ENCODE measurements around the gene GET3.
A peak's percentile ranks its signal among the peaks of the same experiment; 100 is the strongest.
"Not testable (repeated sequence)": the region's sequence is repeated elsewhere in the genome, so short reads cannot be mapped to it uniquely, and the experiment has no call there.

GET3 gene

DNA sequence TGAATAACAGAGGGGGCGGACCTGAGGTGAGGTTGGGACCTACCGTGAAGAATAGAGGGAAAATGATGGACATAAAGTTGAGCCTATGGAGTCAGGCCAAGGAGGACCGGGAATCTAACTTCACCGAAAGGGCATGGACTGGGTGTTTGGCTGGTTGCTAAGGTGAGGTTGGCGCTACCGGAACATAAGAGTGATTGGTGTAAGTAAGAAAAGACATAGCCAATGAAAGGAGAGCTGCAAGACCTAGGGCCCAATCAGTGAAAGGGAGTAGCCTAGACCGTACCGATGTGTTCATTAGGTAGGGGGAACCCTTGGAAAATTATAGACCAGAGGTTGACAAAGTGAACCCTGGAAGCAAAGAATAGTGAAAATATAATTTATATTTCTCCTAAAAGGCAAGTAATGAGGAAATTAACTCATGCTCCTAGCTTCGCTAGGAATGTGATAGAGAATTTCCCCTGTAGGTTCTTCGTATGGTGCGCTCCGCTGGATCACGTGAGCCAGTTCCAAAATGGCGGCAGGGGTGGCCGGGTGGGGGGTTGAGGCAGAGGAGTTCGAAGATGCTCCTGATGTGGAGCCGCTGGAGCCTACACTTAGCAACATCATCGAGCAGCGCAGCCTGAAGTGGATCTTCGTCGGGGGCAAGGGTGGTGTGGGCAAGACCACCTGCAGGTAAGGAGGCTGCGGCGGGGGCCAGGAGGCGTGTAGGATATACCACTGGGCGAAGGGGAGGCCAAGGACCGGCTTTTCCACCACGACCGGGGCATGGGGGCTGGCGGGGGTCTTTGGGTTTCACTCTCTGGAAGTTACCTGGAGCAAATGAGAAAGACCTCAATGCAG is at the start of gene GET3:
Gene GET3 (plus strand): TSS at position 503 of the 840 bp plus-strand sequence. CDS start 9 bp downstream, at position 512.
- DNase-seq (ENCODE audit: low spot score) = peak; percentile 98

DNA sequence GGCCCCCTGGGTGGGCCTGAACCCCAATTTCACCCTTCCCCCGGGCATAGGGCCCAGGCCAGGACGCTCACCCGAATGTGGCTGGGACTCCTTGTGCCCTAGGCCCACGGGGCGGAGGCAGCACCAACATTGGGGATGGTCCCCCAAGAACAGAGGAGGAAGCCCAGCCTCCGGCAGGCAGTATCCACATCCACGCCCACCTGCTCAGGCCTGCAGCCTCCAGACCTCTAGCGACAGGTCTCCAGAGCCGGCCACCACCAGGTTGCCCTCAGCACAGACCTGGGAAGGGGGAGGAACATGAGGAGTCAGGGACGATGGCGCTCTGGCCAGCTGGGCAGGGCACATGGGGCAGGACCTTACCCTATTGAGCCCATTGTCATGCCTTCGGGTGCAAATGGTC is 48.3 kb upstream of the GET3 start:
- DNase-seq (ENCODE audit: low spot score) = no peak

DNA sequence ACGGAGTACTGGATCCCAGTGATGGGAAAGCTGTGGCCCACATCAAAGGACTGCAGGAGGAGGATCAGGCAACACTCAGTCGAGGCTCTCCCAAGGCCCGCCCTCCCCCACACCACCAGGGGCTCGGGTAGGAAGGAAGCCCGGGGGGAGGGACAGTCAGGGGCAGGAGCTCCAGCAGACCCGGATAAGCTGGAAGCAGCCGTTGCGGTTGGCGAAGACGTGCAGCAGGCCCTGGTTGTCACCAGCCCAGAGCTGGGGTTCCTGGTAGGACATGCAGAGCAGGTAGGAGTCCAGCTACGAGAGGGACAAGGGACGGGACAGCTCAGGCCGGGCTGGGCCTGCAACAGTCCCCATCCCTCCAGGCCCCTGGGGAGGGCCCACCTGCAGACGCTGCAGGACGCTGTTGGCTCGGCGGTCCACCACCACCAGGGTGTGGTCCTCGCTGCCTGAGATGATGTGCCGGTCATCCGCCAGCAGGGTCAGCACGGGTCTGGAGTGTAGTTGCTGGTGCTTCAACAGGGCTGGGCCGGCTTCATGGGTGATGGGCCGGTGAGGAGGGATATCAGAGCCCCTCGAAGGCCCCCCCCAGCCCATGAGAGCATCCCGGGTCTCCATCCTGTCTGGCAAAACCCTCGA is 47.6 kb upstream of the GET3 start:
- no peak for DNase-seq (ENCODE audit: low spot score)

DNA sequence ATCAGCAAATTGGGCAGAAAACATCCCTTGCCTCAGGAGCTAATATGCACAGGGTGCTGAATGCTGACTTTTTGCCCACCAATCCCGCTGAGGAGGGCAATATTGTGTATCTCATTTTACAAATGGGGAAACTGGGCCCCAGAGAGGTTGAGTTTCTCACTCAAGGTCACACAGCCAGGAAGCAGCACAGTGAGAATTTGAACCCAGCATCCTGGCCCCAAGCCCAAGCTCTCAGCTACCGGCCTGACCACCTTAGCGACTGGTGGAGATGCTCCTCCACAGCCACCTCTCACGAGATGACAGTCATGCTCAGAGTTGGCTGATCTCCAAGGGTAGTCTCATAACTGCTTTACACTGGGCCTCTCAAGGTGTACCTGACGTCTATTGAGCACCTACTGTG is 44.3 kb upstream of the GET3 start:
- DNase-seq (ENCODE audit: low spot score) = no peak

DNA sequence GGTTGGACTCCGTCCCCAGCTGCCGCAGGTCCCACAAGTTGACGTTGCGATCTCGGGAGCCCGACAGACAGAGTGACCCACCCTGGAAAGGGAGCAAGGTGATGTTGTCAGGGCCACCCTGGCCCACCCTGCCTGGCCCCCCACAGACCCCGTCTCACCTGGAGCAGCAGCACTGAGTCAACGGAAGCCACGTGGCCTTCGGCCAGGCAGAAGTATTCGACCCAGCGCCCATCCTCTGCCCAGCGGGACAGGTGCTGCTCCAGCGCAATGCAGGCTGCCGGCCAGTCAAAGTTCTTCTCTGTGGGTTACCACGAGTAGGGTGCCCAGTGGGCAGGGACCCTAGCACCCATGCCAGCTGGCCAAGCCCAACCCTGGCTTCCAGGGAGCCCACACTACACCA is 42.7 kb upstream of the GET3 start:
- no peak for DNase-seq (ENCODE audit: low spot score)

DNA sequence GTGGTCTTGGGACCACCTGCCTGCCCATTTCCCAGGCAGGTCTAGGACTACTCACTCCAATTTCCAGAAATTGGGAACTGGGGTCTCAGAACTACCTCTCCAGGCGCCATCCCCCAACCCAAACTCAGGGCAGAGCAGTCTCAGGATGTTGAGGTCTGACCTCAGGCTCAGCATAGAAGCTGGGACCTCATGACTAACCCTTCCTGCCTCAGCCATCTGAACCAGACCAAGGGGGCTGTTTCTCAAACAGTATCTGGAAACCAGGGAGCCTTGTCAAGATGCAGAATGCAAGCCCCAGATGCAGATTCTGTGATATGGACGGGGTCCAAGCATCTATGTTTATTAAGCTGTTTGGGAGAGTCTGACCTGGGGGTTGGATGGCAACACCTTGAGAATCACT is 42.2 kb upstream of the GET3 start:
- no peak for DNase-seq (ENCODE audit: low spot score)

DNA sequence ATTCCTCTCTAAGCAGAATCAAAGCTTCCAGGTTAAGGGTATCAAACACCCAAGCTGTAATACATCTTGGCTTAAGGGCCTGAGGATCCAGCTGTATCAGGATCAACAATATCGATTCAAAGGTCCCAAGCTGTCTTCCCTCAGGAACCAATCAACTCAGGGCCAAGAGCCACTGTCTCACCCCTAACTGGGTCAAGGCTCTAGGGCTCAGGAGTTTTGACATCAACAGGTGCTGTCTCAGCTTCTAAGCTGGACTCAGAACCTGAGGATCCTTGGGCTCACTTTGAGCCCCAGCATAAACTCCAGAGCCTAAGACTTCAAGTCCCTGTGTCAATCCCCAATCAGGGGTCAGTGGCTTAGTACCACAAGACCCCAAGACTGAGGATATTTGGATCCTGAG is 41.8 kb upstream of the GET3 start:
- no peak for DNase-seq (ENCODE audit: low spot score)

DNA sequence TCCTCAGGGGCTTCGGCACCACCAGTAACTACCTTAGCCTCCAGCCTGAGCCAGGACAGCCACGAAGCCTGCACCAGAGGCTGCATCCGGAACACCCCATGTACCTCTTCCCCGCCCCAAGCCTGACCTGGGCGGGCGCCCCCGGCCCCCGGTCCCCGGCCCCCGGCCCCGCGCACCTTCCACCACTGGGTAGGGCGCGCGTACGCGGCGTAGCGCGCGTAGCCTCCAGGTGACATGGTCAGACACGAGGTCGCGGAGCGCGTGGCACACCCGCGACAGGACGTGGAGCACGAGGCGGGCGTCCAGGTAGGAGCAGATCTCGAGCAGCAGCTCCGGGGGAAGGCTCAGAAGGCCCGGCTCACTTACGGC is 41.3 kb upstream of the GET3 start:
- DNase-seq (ENCODE audit: low spot score) = no peak

DNA sequence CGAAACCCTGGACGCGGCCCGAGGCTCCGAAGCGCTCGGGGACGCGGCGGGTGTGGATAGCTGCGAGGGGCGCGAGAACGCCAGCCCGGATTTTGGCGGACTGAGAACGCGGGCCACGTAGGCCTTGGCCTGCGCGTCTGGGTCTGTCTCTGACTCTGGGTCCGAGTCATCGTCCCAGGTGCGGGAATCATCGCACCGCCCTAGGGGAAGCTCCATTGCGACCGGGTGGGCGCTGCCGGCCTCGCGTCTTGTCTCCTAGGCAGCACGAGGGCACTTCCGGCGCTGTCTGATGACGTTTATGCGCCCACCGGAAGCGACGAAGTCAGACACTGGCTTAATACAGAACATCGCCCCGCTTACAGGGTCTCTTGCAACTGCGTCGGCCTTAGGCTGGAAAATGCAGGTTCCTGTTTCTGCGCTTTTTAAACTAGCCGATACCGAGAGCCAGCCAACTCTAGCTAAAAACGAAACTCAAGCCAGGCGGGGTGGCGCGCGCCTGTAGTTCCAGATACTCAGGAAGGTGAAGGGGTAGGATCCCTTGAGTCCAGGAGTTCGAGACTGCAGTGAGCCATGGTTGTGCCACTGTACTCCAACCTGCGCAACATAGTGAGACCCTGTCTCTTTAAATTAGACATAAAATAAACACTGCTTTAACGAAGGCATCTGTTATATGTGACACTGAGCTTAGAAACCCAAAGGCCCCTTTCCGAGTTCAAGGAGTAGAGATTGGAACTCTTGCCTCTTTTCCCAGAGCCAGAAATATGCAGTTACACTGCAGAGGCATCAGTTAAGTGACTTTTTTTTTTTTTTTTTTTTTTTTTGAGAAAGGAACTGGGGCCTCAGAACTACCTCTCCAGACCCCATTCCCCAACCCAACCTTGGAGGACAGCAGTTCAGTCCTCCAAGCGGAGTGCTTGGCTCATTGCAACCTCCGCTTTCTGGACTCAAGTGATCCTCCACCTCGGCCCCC is 40.6 kb upstream of the GET3 start, which contains the start of gene FBXW9:
Gene FBXW9 (minus strand): TSS at position 266 of the 970 bp plus-strand sequence. CDS start 50 bp downstream, at position 216.
- DNase-seq (ENCODE audit: low spot score) = peak; percentile 96

DNA sequence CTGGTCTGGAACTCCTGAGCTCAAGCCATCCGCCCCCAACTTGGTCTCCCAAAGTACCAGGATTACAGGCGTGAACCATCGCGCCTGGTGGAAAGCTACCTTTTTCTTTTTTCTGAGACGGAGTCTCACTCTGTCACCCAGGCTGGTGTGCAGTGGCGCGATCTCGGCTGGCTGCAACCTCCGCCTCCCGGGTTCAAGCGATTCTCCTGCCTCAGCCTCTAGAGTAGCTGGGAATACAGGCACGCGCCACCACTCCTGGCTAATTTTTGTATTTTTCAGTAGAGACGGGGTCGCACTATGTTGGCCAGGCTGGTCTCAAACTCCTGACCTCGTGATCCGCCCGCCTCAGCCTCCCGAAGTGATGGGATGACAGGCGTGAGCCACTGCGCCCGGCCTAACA is 39.9 kb upstream of the GET3 start:
- DNase-seq (ENCODE audit: low spot score) = not testable (repeated sequence)

DNA sequence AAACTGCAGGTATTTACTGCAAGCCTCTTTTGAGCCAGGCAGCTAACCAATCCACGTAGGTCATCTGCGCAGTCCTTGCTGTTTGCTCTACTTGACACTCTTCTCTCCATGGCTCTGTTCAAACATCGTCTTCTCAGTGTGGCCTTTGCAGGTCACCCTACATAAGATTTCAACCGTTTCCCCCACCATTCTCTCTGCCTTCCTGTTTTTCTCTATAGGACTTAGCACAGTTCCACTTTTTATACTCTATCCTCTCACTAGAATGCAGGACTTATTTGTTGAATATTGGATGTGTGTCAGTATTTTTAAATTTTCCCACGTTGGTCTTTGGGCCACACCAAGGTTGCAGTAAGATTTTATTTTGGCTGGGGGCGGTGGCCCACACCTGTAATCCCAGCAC is 39.2 kb upstream of the GET3 start:
- no peak for DNase-seq (ENCODE audit: low spot score)

DNA sequence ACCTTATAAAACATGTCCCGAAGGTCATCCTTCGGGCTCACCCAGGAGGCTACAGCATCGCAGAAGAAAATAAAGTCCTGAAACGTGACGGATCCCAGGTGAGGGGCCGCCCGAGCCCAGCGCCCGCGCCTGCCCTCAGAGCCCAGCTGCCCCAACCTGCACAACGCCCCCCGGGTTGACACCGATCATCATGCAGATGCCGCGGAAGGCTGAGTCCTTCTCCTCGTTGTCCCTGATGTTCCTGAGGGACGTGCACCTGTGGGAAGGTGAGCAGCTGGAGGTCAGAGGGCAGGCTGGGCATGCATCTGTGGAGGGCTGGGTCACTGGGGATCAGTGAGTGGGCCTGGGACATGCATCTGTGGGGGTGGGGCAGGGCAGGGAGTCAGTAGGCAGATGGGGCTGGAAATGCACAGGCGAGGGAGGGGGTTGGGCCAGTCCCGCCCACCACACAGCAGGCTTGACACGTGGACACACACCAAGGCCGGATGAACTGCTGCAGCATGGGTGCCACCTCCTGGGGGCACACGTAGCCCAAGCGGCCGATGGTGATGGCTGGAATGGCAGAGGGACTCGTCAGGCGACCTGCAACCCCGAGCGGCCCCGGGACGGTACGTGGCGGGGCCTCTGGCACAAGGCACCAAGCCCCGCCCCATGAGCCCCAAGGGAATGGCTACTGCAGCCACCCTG is 35.6 kb upstream of the GET3 start:
- no peak for DNase-seq (ENCODE audit: low spot score)

DNA sequence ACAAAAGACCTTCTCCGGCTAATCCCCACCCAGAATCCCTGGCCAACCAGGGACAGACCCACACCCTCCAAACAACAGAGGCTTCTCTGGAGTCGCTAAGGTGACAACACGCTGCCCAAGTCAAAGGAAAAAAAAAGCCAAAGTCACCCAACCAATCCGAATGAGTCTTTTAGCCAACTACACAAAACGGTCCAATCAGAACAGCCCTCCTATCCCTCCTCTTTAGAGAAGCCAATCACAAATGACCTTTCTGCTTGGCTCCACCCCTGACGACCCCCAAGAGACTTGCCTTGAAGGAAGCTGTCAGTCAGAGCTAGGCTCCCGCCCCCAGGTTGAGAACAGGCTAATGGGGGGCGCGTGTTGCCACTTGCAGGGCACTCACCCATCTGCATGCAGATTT is 34.3 kb upstream of the GET3 start:
- DNase-seq (ENCODE audit: low spot score) = no peak

DNA sequence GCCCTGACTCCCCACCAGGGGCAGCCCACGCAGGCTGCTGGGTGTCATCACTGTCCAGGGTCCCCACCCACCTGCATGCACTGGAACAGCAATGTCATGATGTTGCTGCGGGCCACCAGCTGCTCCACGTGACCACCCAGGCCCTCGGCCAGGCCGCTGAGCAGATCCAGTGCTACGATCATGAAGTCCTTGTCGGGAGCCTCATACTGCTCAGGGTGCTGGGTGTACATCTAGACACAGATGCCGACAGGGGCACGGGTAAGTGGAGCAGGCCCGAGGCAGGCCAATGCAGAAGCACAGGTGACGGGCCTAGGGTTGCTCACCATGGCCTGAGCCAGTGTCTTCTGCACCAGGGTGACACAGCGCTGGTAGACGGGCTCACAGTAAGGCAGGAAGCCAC is 32.1 kb upstream of the GET3 start:
- no peak for DNase-seq (ENCODE audit: low spot score)

DNA sequence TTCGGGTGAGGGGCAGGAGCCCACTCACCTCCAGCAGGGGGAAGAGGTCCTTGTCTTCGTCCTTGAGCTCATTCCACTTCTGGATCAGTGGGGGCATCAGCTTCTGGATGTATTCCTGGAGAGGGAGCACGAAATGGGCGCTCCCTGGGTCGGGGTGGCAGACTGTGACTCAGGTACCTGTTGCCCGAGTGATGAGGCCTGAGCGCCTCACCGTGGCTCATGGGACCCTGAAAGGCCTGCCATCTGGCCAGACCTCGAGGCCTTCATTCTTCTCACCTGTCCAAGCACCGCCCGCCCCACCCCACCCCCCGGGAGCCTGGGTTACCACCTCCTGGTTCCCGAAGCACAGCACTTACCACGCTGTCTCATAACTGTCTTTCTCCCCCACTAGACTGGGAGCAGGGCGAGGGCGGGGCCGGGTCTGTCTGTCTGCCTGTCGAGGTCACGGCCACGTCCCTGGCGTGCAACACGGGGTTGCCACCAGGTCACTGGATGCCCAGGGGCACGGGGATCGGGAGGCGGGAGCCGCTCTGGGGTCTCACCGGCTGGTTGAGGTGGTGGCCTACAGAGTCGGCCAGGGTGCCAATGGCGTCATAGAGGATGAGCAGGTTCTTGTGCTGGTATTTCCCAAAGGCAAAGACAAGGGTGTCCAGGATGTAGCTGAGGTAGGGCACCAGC is 31.5 kb upstream of the GET3 start:
- DNase-seq (ENCODE audit: low spot score) = no peak

DNA sequence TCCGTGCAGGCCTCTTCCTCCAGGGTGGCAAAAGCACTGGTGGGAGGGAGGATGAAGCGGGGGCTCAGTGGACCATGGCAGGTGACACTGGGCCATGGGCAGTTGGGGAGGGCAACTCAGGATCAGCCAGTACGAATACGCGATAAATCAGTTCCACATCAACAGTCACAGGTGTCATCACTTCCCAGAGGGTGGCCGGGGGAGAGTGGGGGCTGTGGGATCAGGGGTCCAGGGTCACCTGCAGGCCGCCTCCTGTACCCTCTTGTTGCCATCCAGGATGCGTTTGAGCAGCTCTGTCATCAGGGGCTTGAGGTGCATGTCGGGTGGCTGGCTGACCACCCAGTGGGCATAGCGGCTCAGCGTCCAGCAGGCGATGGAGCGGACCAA is 31.0 kb upstream of the GET3 start:
- DNase-seq (ENCODE audit: low spot score) = no peak

DNA sequence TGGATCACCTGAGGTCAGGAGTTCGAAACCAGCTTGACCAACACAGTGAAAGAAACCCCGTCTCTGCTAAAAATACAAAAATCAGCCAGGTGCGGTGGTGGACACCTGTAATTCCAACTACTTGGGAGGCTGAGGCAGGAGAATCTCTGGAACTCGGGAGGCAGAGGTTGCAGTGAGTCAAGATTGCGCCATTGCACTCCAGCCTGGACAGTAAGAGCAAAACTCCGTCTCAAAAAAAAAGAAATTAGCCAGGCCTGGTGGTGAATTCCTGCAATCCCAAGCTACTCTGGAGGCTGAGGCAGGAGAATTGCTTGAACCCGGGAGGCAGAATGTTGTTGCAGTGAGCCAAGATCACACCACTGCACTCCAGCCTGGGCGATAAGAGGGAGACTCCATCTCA is 28.7 kb upstream of the GET3 start:
- DNase-seq (ENCODE audit: low spot score) = no peak

DNA sequence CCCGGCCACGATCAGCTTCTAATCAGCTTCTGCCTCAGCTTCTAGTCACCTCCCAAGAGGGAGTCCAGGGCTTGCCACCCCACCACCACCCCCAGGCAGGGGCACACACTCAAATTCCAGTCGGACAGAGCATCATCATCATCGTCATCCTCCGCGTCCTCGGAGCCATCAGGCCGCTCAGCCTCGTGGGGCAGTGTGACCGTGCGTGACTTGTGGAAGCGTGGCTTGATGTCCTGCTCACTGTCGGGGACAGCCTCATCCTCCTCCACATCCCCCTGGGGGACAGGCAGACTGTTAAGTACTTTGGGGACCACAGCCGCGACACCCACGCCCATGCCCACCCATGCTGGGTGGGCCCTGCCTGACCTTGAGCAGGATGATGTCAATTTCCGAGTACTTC is 26.1 kb upstream of the GET3 start:
- no peak for DNase-seq (ENCODE audit: low spot score)

DNA sequence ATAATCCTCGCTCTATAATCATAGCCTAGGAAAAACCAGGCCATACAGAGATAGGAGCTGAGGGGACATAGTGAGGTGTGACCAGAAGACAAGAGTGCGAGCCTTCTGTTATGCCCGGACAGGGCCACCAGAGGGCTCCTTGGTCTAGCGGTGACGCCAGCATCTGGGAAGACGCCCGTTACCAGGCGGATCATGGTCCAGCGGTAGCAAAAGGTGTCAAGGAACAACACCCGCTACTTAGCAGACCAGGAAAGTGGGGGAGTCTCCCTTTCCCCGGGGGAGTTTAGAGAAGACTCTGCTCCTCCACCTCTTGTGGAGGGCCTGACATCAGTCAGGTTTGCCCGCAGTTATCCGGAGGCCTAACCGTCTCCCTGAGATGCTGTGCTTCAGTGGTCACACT is 25.2 kb upstream of the GET3 start:
- not testable (repeated sequence) for DNase-seq (ENCODE audit: low spot score)

DNA sequence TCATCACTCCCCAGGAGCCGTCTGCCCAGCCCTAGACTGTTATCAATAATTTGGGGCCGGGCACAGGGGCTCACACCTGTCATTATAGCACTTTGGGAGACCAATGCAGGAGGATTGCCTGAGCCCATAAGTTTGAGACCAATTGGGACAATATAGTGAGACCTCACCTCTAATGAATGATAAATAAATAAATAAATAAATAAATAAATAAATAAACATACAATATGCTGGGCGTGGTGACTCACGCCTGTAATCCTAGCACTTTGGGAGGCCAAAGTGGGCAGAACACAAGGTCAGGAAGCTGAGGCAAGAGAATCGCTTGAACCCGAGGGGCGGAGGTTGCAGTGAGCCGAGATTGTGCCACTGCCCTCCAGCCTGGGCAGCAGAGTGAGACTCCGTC is 24.0 kb upstream of the GET3 start:
- not testable (repeated sequence) for DNase-seq (ENCODE audit: low spot score)

DNA sequence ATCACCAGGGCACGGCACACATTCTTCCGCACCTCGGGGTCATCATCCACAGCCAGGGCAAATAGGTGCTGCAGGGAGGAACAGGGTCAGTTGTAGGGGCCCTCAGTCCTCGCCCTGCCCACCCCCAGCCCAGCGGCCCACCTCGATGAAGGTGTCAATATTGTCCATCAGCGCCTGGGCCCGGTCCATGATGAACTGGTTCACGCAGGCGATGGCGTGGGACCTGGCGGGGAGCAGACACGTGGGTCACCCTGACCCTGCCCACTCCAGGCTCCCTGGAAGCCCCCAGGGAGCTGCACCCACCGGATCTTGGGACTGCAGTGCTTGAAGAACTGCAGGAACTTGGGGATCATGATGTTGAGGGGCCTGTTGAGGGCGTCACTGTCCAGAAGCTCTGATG is 22.2 kb upstream of the GET3 start:
- DNase-seq (ENCODE audit: low spot score) = no peak
